ENCODE measurements around the gene LMX1B. TPM values are rescaled to one million over a fixed set of nuclear protein-coding genes. Genes with fewer than 3 reads are reported as not detected.

Gene LMX1B
- total RNA-seq, 6 donors from 2014 or later: 0.14 to 0.40 TPM; not detected in 4

DNA sequence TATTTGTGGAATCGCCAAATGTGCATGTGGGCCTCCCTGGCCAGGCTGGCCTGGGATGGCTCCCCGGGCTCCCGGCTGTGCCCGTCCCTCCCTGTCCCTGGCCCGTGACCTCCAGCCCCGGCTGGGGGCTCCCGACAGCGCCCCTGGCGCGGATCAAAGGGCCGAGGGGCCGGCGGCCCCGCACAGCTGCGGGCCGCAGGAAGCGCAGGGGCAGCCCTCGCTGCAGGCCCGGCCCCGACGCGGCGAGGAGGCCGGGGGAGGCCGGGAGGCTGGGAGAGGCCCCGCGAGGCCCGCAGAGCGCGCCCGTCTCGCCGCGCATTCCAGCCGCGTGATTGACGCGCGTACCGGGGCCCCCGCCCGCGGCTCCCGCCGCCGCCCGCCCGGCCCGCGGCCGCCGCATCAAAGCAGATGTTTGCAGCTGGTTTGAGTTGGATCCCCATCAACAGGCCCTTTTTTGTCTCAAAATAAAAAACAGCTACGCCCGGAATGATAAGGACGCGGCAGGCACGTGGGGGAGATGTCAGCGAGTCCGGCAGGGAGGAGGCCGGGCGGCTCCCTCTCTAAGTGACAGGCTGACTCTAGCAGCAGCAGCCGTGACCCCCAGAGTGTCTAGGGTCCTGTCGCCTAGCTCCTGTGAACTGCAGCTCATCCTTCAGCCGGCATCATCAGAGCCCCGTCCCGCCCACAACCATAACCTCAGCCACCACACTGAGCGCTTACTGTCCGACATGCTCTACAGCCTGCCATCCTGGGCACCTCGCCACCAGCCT, 69.4 kb downstream of the LMX1B start:
- Histone ChIP-seq H3K36me3 (no peaks in the 10 kb centered on the region), H3K27ac (no peak overlapping the region), H3K27me3 (peaks cover 0 to 22% (median 4%) of the 10 kb centered on the region in 4 donors), H3K4me3 (peak overlapping the region in 3 of 4 donors; percentile 13 to 28 (median 26)), H3K4me1 (peaks cover 4 to 13% (median 6%) of the 10 kb centered on the region in 4 donors), H3K9me3 (no peaks in the 10 kb centered on the region)
- TF ChIP-seq POLR2A (IDR thresholded peaks at IDR 0.05): no peak
- no peak for TF ChIP-seq POLR2AphosphoS5 (IDR thresholded peaks at IDR 0.05)
- TF ChIP-seq, protein P1, sequence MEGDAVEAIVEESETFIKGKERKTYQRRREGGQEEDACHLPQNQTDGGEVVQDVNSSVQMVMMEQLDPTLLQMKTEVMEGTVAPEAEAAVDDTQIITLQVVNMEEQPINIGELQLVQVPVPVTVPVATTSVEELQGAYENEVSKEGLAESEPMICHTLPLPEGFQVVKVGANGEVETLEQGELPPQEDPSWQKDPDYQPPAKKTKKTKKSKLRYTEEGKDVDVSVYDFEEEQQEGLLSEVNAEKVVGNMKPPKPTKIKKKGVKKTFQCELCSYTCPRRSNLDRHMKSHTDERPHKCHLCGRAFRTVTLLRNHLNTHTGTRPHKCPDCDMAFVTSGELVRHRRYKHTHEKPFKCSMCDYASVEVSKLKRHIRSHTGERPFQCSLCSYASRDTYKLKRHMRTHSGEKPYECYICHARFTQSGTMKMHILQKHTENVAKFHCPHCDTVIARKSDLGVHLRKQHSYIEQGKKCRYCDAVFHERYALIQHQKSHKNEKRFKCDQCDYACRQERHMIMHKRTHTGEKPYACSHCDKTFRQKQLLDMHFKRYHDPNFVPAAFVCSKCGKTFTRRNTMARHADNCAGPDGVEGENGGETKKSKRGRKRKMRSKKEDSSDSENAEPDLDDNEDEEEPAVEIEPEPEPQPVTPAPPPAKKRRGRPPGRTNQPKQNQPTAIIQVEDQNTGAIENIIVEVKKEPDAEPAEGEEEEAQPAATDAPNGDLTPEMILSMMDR (IDR thresholded peaks at IDR 0.05): no peak
- TF ChIP-seq EP300 (IDR thresholded peaks at IDR 0.05): no peak
- ATAC-seq (ENCODE audit: low FRiP score in 2 of 2) (peak in 1 of 2 donors; percentile 54), DNase-seq (peak in 1 of 2 donors; percentile 89)
- 6 to 8% methylated on average over 21 to 49 of the region's 69 CpGs for WGBS, 2 donors

DNA sequence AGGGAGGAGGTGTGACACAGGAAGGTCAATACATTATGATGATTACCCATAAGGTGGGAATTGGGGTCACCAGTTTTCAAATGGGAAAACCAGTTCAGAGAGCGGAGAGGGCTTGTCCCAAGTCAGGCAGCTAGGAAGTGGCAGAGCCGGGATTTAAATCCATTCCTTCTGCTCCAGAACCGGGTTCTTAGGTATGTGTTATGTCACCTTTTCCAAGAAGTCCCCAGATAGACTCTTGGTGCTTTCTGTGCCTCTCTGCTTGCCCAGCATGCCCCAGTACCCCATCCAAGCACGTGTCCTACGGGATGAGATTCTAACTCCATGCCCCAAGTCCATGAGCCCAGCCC, 69.9 kb downstream of the LMX1B start:
- ATAC-seq (ENCODE audit: low FRiP score in 2 of 2) (no peak), DNase-seq (no peak)
- H3K36me3 ChIP-seq: no peaks in the 10 kb centered on the region
- H3K27ac ChIP-seq: no peak overlapping the region
- H3K4me3 ChIP-seq: no peak overlapping the region
- WGBS, 2 donors: 56 to 64% methylated on average over 5 of the region's 5 CpGs
- TF ChIP-seq EP300 (IDR thresholded peaks at IDR 0.05) (no peak), POLR2AphosphoS5 (IDR thresholded peaks at IDR 0.05) (no peak), POLR2A (IDR thresholded peaks at IDR 0.05) (no peak)
- TF ChIP-seq, protein P1 (IDR thresholded peaks at IDR 0.05): no peak
- peaks cover 0 to 22% (median 4%) of the 10 kb centered on the region in 4 donors for H3K27me3 ChIP-seq
- H3K4me1 ChIP-seq: peaks cover 4 to 13% (median 6%) of the 10 kb centered on the region in 4 donors
- no peaks in the 10 kb centered on the region for H3K9me3 ChIP-seq

DNA sequence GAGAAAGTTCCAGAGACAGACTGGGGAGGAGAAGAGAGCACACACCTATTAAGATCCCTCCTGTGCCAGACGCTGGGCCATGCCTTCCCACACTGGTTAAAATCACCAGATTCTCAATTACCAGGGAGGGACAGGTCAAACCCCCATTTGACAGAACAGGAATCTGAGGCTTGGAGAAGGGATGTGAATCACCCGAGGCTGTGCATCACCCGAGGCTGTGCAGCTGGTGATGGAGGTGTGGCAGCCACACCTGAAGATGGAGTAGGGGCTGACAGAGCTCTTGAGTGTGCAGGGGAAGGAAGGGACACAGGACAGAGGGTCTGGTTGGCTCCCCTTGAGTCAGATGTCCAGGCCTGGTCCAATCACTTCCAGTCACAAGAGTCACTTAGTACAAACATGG, 70.6 kb downstream of the LMX1B start:
- Histone ChIP-seq H3K27ac (no peak overlapping the region), H3K9me3 (no peaks in the 10 kb centered on the region), H3K4me1 (peaks cover 4 to 13% (median 6%) of the 10 kb centered on the region in 4 donors), H3K4me3 (no peak overlapping the region), H3K36me3 (no peaks in the 10 kb centered on the region), H3K27me3 (peaks cover 0 to 23% (median 4%) of the 10 kb centered on the region in 4 donors)
- ATAC-seq (ENCODE audit: low FRiP score in 2 of 2) (no peak), DNase-seq (no peak)
- WGBS, 2 donors: 53 to 56% methylated on average over 3 of the region's 3 CpGs
- TF ChIP-seq POLR2A (IDR thresholded peaks at IDR 0.05): no peak
- TF ChIP-seq EP300 (IDR thresholded peaks at IDR 0.05): no peak
- TF ChIP-seq, protein P1 (IDR thresholded peaks at IDR 0.05): no peak
- TF ChIP-seq POLR2AphosphoS5 (IDR thresholded peaks at IDR 0.05): no peak

DNA sequence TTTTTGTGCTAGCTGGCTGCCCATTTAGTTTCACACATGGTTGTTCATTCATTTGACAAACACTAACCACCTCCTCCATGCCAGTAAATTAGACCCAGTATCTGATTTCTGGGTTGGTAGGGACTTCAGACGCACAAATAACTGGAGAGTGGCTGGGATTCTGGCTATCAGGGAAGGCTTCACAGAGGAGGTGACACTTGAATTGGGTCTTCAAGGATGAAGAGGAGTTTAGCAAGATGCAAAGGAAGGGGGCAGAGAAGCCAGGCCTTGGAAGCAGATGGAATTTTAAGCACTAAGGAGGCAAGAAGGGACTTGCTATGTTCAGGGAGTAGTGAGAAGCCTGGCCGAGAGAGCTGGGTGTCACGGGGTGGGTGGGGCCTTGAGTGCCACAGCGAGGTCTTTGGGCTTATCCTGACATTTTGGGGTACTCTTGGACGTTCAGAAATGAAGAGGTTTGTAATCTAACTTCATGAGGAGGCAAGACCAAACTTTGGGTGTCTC, 71.3 kb downstream of the LMX1B start:
- ATAC-seq (ENCODE audit: low FRiP score in 2 of 2) (no peak), DNase-seq (no peak)
- TF ChIP-seq EP300 (IDR thresholded peaks at IDR 0.05): no peak
- no peak for TF ChIP-seq POLR2AphosphoS5 (IDR thresholded peaks at IDR 0.05)
- TF ChIP-seq, protein P1 (IDR thresholded peaks at IDR 0.05): no peak
- TF ChIP-seq POLR2A (IDR thresholded peaks at IDR 0.05): no peak
- 61 to 72% methylated on average over 5 of the region's 5 CpGs for WGBS, 2 donors
- Histone ChIP-seq H3K4me1 (peaks cover 4 to 13% (median 6%) of the 10 kb centered on the region in 4 donors), H3K27me3 (peaks cover 0 to 25% (median 4%) of the 10 kb centered on the region in 4 donors), H3K4me3 (no peak overlapping the region), H3K9me3 (no peaks in the 10 kb centered on the region), H3K36me3 (no peaks in the 10 kb centered on the region), H3K27ac (no peak overlapping the region)

Measured in upper lobe of left lung (tissue), 6 donors.